Left renal cortex interstitium (tissue), 4 donors: ENCODE results near the gene CH25H. TPM values are rescaled to one million over a fixed set of nuclear protein-coding genes. Genes with fewer than 3 reads are reported as not detected.
"Not testable (repeated sequence)": the region's sequence is repeated elsewhere in the genome, so short reads cannot be mapped to it uniquely, and the experiment has no call there.

ENCODE experiments used
- DNase-seq, 4 donors: peaks; one replicate each; pipeline ENCODE4 v3.0.0-alpha.2; 2013; ENCODE audit warnings: low read depth in 4 of 4, low spot score in 2 of 4, missing footprints in 1 of 4
- polyA plus RNA-seq, 4 donors: library from polyadenylated mRNA; unstranded; fragments of 120-200 nt; gene quantifications; one replicate each; pipeline ENCODE4 v1.2.1, GENCODE V29; 2013; ENCODE audit not compliant: insufficient read length in 4 of 4

Gene CH25H
- under 1 TPM in 3 of 4 donors, not detected in 1; 0.19 to 0.21 (median 0.21) TPM for polyA plus RNA-seq

- peak in 3 of 4 donors; percentile 56 to 75 (median 63) for DNase-seq
These were observed at the start of gene CH25H for GRCh38 chr10:89207181-89207800. CH25H (minus strand) TSS chr10:89207317; CDS start chr10:89207292, 25 bp downstream.

- DNase-seq = no peak
These were observed 49.2 kb upstream of the CH25H start for GRCh38 chr10:89256340-89256739.

GRCh38 chr10:89255793-89256192 is 48.7 kb upstream of the CH25H start:
- no peak for DNase-seq

GRCh38 chr10:89255091-89255579 is 48.0 kb upstream of the CH25H start:
- DNase-seq = not testable (repeated sequence)

- no peak for DNase-seq
These were observed 45.1 kb upstream of the CH25H start for GRCh38 chr10:89252225-89252585.

GRCh38 chr10:89251409-89252224 is 44.5 kb upstream of the CH25H start, which contains the start of gene LIPA:
LIPA (minus strand) TSS chr10:89251775; CDS start chr10:89247648, 4,127 bp downstream.
- peak; percentile 59 to 91 (median 79) for DNase-seq

- peak in 1 of 4 donors; percentile 13 for DNase-seq
These were observed 43.8 kb upstream of the CH25H start for GRCh38 chr10:89250865-89251408.

GRCh38 chr10:89248990-89249389 is 41.9 kb upstream of the CH25H start:
- no peak for DNase-seq

GRCh38 chr10:89247623-89248022 is 40.5 kb upstream of the CH25H start:
- DNase-seq = not testable (repeated sequence)

- no peak for DNase-seq
These were observed 38.7 kb upstream of the CH25H start for GRCh38 chr10:89245802-89246201.

GRCh38 chr10:89242840-89243568 is 35.9 kb upstream of the CH25H start:
- DNase-seq = no peak

- DNase-seq = no peak
These were observed 35.2 kb upstream of the CH25H start for GRCh38 chr10:89242345-89242684.

GRCh38 chr10:89241486-89242344 is 34.6 kb upstream of the CH25H start:
- DNase-seq = no peak

- no peak for DNase-seq
These were observed 33.9 kb upstream of the CH25H start for GRCh38 chr10:89241026-89241425.

- DNase-seq = no peak
These were observed 33.4 kb upstream of the CH25H start for GRCh38 chr10:89240519-89240918.

- DNase-seq = no peak
These were observed 32.0 kb upstream of the CH25H start for GRCh38 chr10:89238956-89239644.

GRCh38 chr10:89237849-89238248 is 30.7 kb upstream of the CH25H start:
- no peak for DNase-seq

GRCh38 chr10:89236226-89236797 is 29.2 kb upstream of the CH25H start:
- DNase-seq = no peak
